Left cardiac atrium (tissue), 4 donors: ENCODE data around the gene HEY2. TPM values are rescaled to one million over a fixed set of nuclear protein-coding genes. Genes with fewer than 3 reads are reported as not detected.
A peak's percentile ranks its signal among the peaks of the same experiment; 100 is the strongest.
"Not testable (repeated sequence)": the region's sequence is repeated elsewhere in the genome, so short reads cannot be mapped to it uniquely, and the experiment has no call there.

Experiments
- ATAC-seq, 2 donors: fragments of 200-7000 bp; cut with Tn5 transposase; one replicate each; pipeline ENCODE4 v1.9.1; 2020; ENCODE audit warnings: mild to moderate bottlenecking in 2 of 2, moderate library complexity in 2 of 2
- DNase-seq: peaks from one replicate; pipeline ENCODE4 v3.0.0-alpha.2; 2020
- intact Hi-C, 2 donors: fragments of 100-400 bp; cut with DNase I; formaldehyde crosslinking; loops; one replicate each; pipeline versions ENCODE4 v1.14.1 to v1.15.1; 2022 to 2023
- long read RNA-seq: library from polyadenylated mRNA; unstranded; transcript quantifications from one replicate; pipeline ENCODE4 v2.0.0, GENCODE V29; 2021
- total RNA-seq, 2 donors: library from RNA; stranded (reverse); fragmentation: NEBNext Ultra II Directional; extraction: Animal tissue kit (Norgen Biotek cat#: 25700); gene quantifications; one replicate each; pipeline ENCODE4 v1.2.1, GENCODE V29; 2021
- donor health status: DM: no; HTN: yes; CAD: no.
- donor health status: DM: no; HTN: yes; CAD: no; lungs with severe emphysema.
- donor health status: DM: yes; HTN: yes; CAD: no.
- donor health status: Dilated cardiomyopathy.

The HEY2 gene
- 1 to 10 TPM; 2.1 to 2.5 TPM for total RNA-seq
- long read RNA-seq, partial matches to known transcripts, result 1 of 3 reads
- long read RNA-seq, other reads (novel, unspliced or antisense), result 0 of 3 reads

DNA sequence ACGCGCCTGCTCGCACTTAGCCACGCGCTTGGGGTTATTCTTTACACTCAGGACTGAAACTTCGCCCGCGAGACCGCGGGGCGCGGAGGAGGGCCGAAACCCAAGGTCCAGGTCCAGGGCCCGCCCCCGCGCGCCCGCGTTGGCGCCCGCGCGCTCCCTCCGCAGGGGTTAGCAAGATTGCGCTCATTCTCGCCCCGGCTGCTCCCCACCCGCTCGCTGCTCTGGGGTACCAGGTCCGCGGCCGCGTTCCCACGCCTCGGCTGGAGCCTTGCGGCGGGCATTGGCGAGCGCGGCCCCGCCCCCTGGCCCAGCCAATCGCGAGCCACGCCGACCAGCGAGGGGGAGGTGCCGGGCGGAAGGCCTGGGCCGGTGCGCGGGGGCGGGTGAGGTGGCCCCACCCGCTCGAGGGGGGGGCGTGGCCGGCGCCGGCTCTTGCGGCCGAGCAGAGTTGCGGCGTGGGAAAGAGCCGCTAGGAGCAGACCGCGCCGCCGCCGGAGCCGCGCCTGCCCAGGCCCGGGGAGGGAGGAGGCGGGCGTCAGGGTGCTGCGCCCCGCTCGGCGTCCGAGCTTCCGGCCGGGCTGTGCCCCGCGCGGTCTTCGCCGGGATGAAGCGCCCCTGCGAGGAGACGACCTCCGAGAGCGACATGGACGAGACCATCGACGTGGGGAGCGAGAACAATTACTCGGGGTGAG is at the start of gene HEY2:
TSS of gene HEY2 (plus strand) at position 460 of the 692 bp plus-strand sequence. CDS start at position 605, 145 bp downstream.
- intact Hi-C loops, result loop anchor here in 1 of 2 donors (10.0 kb wide), 1 partner anchor 165 kb away; no protein-coding TSS in a partner anchor
- ATAC-seq, result peak; percentile 97 to 98
- DNase-seq, result peak; percentile 95

DNA sequence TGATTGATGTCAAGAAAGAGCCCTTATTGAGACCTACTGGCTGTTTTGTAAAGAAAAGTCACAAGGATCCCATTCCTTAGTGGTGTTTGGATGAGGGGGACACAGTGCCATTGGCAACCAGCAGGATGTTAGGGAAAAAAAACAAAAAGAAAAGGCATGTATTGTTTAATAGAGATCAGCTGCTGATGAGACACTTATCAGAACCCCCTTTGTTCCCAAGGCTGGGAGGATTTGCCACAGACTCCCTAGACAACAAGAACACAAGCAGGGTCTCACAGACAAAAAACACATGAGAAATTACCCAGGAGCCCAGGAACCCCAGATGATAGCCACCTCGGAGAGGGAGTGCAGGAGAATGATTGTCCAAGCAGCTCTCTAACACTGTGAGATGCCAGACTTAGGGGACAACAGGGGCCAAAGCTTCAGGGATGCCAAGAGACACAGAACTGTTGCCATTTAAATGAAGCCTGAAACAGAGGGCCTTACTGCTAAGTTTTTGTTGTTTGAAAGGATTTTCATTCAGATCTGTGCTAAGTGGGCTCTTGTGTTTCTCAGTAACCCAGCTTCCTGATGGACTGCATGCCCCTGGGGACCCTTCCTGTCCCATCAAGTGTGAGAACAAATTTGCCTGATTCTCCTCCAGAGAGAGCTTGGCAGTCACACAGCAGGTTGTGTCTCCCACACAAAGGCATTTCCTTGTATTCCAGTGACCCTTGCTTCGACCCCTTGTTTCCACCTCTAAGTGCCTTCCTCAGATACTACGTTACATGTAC is 48.7 kb upstream of the HEY2 start:
- ATAC-seq (no peak), DNase-seq (no peak)
- intact Hi-C loops, result no loop called here

DNA sequence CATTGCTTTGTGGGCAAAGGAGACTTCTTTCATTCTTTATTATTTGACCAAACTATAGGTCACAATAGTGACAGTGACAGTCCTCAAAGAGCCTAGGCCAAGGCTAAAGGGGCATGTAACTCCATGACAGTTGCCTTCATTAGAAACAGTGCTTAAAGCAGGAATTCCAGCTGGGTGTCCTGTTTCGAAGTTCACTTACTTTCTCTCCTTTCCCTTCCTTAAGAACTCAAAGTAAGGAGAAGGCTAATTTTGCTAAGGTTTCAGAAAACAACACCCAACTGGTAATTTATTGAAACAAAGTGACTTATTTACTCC is 48.1 kb upstream of the HEY2 start:
- DNase-seq, result no peak
- no peak for ATAC-seq
- intact Hi-C loops, result no loop called here

DNA sequence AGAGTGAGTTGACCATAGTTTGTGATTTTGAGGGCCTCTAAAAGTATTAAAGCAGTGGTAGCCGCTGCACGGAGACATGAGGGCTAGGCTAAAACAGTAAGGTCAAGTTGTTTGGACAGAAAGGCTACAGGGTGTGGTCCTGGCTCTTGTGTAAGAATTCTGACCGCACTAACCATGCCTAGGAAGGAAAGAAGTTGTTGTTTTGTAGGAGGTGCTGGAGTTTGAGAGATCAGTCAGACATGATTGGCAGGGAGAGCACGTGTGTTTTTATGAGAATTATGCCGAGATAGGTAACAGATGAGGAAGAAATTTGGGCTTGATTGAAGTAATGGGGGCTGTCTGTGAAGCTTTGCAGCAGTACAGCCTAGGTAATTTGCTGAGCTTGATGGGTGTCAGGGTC is 45.5 kb upstream of the HEY2 start:
- not testable (repeated sequence) for ATAC-seq, DNase-seq

DNA sequence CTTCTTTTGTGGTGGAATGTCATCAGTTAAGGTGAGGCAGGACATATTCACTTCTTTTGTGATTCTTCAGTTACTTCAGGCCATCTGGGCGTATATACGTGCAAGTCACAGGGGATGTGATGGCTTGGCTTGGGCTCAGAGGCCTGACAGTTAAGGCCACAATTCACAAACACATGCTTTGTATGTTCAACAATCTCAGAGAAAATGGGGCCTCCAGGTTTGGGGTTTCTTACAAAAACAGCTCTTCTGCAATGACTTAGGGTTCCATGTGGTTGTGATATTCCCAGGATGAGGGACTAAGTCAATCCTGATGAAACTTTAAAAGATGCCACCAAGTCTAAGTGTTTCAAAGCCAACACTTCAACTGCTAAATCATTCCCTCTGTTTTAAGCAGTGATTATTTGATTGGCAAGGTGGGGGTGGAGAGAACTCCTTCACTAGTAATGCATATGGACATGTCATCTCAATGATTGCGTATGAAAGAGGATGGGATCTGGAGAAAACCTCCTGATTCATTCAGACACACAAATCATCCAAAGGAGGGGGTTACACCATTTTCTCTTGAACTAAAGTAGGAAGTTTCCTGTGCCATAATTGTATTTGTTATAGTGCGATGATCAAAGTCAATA is 41.7 kb upstream of the HEY2 start:
- no peak for ATAC-seq
- DNase-seq, result no peak
- intact Hi-C loops, result no loop called here

More for the DNA sequence above, 45.5 kb upstream of the HEY2 start:
- intact Hi-C loops, result not testable (repeated sequence)

DNA sequence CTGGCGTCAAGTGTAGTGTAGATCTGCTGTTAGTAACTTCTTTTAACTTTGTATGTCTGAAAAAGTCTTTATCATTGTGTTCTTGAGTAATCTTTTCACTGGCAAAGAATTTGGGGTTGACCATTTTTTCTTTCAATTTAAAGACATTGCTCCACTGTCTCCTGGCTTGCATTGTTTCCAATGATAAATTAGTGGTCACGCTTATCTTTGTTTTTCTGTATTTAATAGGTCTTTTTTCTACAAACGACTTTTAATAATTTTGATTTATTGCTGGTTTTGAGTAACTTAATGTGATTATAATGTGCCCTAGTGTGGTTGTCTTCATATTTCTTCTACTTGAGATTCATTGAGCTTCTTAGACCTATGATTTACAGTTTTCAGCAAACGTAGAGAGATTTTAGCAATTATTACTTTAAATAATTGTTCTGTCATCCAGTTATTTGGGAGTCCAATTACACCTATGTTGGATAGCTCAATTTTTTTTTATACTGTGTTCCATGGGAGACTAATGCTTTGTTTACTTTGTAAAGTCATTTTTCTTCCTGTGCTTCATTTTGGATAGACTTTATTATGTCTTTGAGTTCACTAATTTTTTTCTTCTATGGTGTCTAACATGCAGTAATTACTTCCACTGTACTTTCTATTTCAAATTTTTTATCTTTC is 38.3 kb upstream of the HEY2 start:
- intact Hi-C loops, result no loop called here
- DNase-seq, result no peak
- ATAC-seq, result no peak

DNA sequence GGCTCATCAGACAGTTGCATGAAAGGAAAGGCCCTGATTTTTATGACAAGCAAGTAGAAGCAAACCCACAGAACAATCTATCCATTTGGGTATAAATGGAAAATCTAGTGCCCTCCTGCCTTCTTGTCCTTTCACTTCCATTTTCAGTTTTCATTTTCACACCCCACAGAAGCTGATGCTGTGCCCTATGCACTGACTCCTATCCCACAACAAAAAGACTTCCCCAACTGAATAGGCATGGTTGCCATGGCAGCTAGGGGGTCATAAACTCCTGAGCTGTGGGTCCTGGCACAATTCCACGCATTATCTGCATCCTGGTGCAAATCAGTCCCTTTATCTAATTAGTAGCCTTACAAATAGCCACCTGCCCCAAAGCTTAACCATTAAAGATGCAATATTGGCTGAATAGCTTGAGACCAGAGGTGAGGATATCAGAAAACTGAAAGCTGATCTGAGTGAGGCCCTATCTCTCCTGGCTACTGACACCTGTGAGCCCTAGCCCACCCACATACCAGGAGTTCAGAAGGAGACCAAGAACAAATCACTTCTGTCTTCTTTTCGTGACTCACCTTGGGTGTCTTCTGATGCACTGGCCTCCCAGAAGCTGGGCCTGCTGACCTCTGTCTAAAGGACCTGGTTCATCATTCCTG is 34.9 kb upstream of the HEY2 start:
- intact Hi-C loops, result no loop called here
- DNase-seq, result no peak
- no peak for ATAC-seq

DNA sequence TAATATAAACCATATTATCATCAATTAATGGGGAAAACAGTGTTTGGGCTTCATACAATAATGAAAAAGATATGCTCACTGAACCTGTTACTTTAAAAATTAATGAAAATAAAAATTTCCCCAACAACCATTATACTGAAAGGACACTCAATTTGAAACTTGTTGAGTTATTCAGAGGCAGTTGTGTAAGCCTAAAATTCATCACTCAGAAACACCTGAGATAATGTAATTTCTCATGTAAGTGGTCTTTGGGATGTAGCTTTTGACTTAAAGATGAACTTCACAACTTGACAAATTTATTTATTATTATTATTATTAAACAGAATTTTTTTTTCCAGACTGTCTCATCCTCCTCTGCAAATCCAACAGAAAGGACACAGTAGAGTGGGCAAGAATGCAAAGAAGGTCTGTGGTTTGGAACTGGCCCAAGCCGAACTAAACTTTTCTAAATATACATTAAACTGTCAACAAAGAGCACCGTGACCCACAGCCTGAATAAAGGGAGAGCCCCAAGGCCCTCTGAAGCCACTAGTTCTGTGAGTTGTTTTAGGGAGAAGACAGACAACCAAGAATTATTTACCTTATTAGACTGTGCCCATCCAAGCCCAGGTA is 32.2 kb upstream of the HEY2 start:
- intact Hi-C loops, result no loop called here
- ATAC-seq, result no peak
- no peak for DNase-seq

DNA sequence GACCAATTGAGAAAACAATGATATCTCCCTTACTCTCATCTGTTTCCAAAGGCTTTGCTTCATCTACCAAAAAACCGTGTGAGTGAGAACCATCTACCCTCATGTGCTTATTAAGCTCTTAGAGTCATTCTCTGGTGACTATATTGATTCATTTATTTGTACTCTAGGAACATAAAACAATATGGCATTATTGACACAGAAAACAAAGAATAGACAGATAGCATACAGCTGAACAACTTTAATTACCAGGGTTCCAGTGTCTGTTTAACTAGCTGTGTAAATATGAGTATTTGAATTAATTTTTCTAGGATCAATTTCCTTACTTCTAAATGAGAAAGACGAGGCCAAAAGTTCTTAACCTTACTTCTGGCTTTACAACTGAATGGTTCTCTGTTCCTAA is 31.3 kb upstream of the HEY2 start:
- ATAC-seq (no peak), DNase-seq (no peak)
- intact Hi-C loops, result no loop called here

DNA sequence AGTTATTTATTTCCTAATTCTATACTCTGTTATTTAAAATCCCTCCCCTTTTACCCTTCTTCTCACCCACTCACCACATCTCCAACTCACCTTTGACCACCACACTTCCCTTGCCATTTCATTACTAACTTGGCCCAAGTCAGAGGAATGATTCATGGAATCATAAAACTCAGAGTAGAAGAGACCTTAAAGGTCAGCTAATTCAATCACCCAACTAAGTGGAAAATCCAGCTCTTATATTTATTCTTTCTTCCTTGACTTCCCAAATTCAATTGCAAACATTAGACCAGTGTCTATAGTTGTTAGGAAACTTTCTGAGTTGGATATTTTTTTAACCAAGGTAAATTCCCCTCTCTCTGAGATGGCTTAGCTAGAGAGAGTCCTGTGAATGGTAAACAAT is 26.5 kb upstream of the HEY2 start:
- ATAC-seq, result no peak
- intact Hi-C loops, result no loop called here
- no peak for DNase-seq

DNA sequence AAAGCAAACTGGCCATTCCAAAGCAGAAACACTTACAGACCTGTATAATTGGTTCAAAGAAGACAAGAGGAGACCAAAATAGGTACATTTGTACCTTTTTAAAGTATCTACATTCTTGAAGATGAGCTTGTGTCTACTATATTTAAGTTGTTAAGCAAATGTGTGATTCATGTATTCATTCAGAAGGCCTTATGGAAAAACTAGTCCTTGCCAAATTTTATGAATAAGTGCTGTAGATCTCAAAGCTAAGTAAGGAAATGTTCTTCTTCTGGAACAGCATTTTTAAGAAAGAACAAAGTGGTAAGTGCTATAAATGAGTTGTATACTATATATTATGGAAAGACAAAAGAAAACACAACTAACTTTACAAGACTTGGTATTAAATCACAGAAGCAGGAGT is 22.2 kb upstream of the HEY2 start:
- no peak for DNase-seq
- intact Hi-C loops, result no loop called here
- ATAC-seq, result no peak

DNA sequence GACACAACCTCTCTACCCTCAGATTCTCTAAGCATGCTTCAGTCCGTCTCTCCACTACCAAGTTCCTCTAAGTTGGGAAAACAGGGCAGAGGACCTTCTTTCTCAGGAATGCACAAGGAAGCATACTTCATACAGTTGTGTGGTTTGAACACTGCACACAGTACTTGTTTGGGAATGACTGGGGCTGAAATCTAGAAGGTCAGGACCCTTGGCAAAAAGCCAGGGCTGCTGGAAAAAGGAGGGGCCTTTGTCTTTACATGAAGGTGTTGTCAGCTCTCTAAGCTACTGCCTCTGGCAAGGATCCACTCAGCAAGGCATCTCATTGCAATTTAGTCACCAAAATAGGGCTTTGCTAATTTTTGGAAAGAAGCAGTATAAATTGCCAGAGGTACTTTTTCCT is 20.7 kb upstream of the HEY2 start:
- DNase-seq (no peak), ATAC-seq (peak in 1 of 2 donors; percentile 8)
- intact Hi-C loops, result no loop called here

DNA sequence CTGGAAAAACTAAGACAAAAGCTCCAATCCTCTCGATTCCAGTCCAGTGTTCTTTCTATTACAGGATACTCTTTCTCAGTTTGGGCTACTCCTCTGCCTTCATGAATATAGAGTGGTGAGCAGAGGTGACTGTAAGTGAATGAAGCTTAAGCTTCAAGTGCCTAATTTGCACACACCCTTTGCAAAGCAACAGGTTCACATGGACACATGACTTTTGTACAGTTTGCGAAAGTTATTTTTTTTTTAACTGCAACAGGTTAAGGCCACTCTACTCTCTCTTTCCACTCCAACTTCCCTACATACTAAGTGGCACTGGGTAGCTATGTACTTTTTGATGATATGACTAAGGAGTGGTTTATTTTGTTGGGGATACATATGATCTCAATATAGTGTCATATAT is 19.4 kb upstream of the HEY2 start:
- ATAC-seq, result no peak
- intact Hi-C loops, result no loop called here
- no peak for DNase-seq

DNA sequence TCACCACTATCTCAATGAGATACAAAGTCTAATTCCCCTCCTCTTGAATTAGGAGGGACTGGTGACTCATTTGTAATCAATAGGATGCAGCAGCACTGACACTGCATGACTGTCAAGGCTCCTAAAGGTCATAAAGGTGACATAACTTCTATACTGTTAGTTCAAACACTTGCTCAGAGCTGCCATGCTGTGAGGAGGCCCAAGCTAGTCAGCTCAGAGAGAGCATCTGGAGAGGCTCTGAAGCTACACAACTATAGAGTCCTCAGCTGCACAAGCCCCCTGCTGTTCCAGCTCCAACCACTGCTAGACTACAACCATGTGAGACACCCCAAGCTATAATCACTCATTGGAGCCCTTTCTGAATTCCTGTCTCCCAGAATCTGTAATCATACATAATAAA is 17.0 kb upstream of the HEY2 start:
- intact Hi-C loops, result no loop called here
- ATAC-seq, result no peak
- no peak for DNase-seq

DNA sequence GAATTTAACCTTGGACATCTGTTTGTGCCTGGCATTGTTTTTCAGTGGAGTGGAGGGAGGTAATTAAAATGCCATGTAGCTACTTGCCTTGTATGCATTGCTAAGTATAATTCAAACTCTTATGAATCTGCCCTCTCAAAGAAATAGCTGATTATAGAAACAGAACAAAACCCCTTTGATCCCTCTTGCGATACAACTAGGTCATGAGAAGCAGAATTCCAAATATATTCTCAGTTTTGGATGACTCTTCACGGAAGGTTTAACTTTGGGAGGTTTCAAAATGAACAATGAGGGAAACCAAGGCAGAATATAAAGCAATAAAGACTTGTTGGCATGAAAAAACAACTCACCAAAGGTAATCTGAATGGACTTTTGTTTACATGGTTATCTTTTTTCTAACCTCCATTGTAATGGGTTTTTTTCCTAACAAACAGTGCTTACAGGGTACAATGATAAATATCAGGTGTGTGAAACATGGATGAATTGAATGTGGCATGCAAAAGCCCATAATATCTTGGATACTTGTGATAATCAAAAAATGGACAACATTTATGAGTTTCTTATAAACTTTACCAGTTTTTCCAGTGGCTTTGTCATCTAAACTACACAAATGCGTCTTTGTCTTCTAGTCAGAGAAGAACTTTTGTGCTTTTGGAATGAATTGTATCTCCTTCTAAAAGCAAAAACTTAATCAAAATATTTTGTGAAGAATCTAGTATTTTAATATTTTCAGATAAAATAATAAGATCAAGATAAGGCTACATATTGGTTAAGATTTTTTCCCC is 15.7 kb upstream of the HEY2 start:
- DNase-seq (no peak), ATAC-seq (no peak)
- intact Hi-C loops, result no loop called here

DNA sequence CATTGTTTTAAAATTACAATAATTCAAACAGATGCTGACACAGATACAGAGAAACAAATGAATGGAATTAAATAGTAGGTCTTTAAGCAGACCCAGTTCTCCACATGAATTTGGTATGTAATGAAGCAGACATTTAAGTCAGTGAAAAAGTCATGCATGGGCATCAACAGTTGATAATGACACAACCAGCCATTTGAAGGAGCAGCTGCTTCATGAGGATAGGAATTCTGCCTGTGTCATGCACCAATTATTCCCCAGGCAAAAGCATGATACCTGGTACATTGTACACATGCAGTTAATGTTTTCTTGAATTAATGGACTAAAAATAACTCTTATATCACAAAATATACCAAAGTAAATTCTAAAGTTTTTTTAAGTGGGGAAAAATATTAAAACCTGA is 11.2 kb upstream of the HEY2 start:
- no peak for ATAC-seq
- no peak for DNase-seq
- intact Hi-C loops, result no loop called here

DNA sequence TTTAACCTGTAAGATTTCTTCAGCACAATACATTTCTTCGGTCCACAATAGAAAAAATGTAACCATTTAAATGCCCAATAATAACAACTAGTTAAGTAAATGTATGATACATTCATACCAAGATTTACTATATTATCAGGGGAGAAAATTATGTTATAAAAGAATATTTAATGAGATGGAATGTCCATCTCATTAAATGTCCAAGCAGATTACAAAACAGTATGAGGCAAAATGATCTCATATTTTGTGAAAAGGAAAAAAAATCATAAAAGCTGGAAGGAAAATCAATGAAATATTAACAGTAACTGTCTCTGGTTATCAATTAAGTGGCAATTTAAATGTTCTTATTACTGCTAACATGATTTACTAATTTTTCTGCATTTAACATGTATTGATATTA is 10.1 kb upstream of the HEY2 start:
- ATAC-seq, result no peak
- no peak for DNase-seq
- intact Hi-C loops, result no loop called here

DNA sequence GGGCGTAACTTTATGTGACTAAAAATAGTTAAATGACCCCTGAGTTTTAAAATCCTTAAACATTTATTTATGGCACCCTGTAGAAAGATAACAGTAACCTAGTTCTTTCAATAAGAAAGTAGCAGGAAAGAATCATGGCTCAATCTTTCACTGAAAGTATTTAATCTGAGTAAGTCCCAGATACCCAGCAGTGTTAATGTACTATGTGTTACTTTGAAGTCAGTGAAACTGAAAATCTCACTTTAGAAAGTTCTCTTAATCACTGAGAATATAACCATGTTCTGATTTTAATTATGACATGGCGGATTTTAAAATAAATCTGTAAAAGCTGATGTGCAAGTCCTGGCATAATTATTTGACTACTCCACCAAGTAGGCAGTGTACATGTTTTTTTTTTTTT is 8.1 kb upstream of the HEY2 start:
- intact Hi-C loops, result loop anchor here in 1 of 2 donors (10.0 kb wide), 1 partner anchor 157 kb away; no protein-coding TSS in a partner anchor
- no peak for DNase-seq
- no peak for ATAC-seq
